ENCODE measurements around the gene PTPRB. TPM values are rescaled to one million over a fixed set of nuclear protein-coding genes. Genes with fewer than 3 reads are reported as not detected.

PTPRB gene
- total RNA-seq, 1 donor from 2014 or later = 1.9 TPM

- Mint-ChIP-seq H3K27ac (no peak overlapping the region), H3K27me3 (ENCODE audit: low read depth) (peaks cover 2% of the 10 kb centered on the region), H3K4me1 (peaks cover 2% of the 10 kb centered on the region), H3K4me3 (no peak overlapping the region), H3K9me3 (peaks cover 4% of the 10 kb centered on the region), H3K36me3 (no peaks in the 10 kb centered on the region)
- no peak for DNase-seq (ENCODE audit: low spot score in 2 of 2, unreplicated experiment in 2 of 2)
- TF ChIP-seq, protein P1, sequence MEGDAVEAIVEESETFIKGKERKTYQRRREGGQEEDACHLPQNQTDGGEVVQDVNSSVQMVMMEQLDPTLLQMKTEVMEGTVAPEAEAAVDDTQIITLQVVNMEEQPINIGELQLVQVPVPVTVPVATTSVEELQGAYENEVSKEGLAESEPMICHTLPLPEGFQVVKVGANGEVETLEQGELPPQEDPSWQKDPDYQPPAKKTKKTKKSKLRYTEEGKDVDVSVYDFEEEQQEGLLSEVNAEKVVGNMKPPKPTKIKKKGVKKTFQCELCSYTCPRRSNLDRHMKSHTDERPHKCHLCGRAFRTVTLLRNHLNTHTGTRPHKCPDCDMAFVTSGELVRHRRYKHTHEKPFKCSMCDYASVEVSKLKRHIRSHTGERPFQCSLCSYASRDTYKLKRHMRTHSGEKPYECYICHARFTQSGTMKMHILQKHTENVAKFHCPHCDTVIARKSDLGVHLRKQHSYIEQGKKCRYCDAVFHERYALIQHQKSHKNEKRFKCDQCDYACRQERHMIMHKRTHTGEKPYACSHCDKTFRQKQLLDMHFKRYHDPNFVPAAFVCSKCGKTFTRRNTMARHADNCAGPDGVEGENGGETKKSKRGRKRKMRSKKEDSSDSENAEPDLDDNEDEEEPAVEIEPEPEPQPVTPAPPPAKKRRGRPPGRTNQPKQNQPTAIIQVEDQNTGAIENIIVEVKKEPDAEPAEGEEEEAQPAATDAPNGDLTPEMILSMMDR (IDR thresholded peaks at IDR 0.05; ENCODE audit: unreplicated experiment) = no peak
Observed at GRCh38 chr12:70598467-70599193, 38.6 kb downstream of the PTPRB start.

DNA sequence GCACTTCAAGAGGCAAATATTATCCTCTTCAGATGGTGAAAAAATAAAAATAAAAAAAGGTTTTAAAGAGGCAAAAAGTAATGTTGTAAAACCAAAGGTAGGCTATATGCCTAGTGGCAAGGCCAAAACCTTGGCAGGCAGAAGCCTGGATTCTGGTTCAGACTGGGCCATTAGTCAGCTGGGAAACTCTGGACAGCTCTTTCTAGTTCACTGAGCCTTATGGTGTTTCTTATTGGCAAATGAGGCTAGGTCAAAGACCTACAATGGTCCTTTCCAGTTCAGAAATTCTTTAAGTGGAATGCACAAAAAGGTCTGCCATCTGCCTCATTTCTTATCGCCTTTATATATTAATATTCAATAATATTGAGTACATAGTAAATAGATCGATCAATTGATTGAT lies 44.6 kb downstream of the PTPRB start:
- Mint-ChIP-seq H3K27ac (no peak overlapping the region), H3K4me1 (no peaks in the 10 kb centered on the region), H3K27me3 (ENCODE audit: low read depth) (no peaks in the 10 kb centered on the region), H3K36me3 (no peaks in the 10 kb centered on the region), H3K4me3 (no peak overlapping the region), H3K9me3 (peaks cover 4% of the 10 kb centered on the region)
- DNase-seq (ENCODE audit: low spot score in 2 of 2, unreplicated experiment in 2 of 2) = no peak
- TF ChIP-seq, protein P1 (IDR thresholded peaks at IDR 0.05; ENCODE audit: unreplicated experiment) = no peak

DNA sequence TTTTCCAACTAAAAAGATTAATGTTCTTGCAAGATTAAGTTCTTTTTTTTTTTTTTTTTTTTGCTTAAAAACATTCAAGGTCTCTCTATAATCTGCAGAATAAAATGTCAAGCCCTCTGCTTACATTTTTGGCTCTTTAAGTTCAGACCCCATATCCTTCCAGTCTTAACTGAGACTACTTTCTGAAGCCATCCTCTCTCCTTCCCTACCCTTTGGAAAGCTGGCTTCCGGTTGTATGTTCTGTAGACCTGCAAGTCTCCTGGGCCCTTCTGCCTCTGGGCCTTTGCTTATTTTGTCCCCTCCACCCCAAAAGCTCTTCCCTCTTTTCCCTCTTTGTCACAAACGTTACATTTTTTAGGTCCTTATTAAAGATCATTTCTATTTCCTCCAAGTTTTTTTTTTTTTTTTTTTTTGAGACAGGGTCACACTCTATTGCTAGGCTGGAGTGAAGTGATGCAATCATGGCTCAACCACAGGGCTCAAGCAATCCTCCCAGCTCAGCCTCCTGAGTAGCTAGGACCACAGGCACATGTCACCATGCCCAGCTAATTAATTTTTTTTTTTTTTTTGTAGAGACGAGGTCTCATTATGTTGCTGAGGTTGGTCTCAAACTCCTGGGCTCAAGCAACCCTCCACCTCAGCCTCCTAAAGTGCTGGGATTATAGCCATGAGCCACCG lies 46.5 kb downstream of the PTPRB start:
- H3K9me3 Mint-ChIP-seq = peaks cover 10% of the 10 kb centered on the region
- DNase-seq (ENCODE audit: low spot score in 2 of 2, unreplicated experiment in 2 of 2) = no peak
- H3K36me3 Mint-ChIP-seq = no peaks in the 10 kb centered on the region
- H3K27ac Mint-ChIP-seq = no peak overlapping the region
- H3K4me1 Mint-ChIP-seq = no peaks in the 10 kb centered on the region
- TF ChIP-seq, protein P1 (IDR thresholded peaks at IDR 0.05; ENCODE audit: unreplicated experiment) = no peak
- no peaks in the 10 kb centered on the region for H3K27me3 Mint-ChIP-seq (ENCODE audit: low read depth)
- H3K4me3 Mint-ChIP-seq = no peak overlapping the region

- Mint-ChIP-seq H3K27ac (no peak overlapping the region), H3K9me3 (peaks cover 13% of the 10 kb centered on the region), H3K36me3 (peaks cover 3% of the 10 kb centered on the region), H3K27me3 (ENCODE audit: low read depth) (no peaks in the 10 kb centered on the region), H3K4me3 (no peak overlapping the region), H3K4me1 (no peaks in the 10 kb centered on the region)
- peak; percentile 49 to 71 for DNase-seq (ENCODE audit: low spot score in 2 of 2, unreplicated experiment in 2 of 2)
- TF ChIP-seq, protein P1 (IDR thresholded peaks at IDR 0.05; ENCODE audit: unreplicated experiment) = peak; percentile 86
Observed at GRCh38 chr12:70590051-70590450, 47.2 kb downstream of the PTPRB start.

DNA sequence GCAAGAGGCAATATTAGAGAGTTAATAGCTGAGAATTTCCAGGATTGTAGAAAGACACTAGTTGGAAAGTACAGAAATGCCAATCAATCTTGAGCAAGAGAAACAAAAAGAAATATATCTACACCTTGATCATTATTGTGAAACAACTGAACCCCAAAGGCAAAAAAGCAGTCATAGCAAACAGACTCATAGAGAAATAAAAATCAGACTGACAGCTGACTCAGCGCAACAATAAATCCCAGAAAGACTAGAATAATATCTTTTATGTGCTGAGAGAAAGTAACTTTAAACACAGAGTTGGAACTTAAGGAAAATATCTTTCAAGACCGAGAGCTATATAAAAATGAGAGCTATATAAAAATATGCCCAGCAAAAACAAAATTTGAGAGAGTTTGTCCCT lies 52.9 kb downstream of the PTPRB start:
- no peak for DNase-seq (ENCODE audit: low spot score in 2 of 2, unreplicated experiment in 2 of 2)
- no peaks in the 10 kb centered on the region for H3K27me3 Mint-ChIP-seq (ENCODE audit: low read depth)
- peaks cover 10% of the 10 kb centered on the region for H3K36me3 Mint-ChIP-seq
- H3K4me1 Mint-ChIP-seq = no peaks in the 10 kb centered on the region
- peaks cover 21% of the 10 kb centered on the region for H3K9me3 Mint-ChIP-seq
- no peak overlapping the region for H3K27ac Mint-ChIP-seq
- TF ChIP-seq, protein P1 (IDR thresholded peaks at IDR 0.05; ENCODE audit: unreplicated experiment) = no peak
- H3K4me3 Mint-ChIP-seq = no peak overlapping the region
